ENCODE measurements around the gene ITGA5. TPM values are rescaled to one million over a fixed set of nuclear protein-coding genes. Genes with fewer than 3 reads are reported as not detected.

Gene ITGA5
- total and polyA plus RNA-seq, 9 of the 15 experiments (the other 6 are each of a cell fraction or from before 2014, with no cell fraction given): 9.1 to 82.1 (median 47.4) TPM

DNA sequence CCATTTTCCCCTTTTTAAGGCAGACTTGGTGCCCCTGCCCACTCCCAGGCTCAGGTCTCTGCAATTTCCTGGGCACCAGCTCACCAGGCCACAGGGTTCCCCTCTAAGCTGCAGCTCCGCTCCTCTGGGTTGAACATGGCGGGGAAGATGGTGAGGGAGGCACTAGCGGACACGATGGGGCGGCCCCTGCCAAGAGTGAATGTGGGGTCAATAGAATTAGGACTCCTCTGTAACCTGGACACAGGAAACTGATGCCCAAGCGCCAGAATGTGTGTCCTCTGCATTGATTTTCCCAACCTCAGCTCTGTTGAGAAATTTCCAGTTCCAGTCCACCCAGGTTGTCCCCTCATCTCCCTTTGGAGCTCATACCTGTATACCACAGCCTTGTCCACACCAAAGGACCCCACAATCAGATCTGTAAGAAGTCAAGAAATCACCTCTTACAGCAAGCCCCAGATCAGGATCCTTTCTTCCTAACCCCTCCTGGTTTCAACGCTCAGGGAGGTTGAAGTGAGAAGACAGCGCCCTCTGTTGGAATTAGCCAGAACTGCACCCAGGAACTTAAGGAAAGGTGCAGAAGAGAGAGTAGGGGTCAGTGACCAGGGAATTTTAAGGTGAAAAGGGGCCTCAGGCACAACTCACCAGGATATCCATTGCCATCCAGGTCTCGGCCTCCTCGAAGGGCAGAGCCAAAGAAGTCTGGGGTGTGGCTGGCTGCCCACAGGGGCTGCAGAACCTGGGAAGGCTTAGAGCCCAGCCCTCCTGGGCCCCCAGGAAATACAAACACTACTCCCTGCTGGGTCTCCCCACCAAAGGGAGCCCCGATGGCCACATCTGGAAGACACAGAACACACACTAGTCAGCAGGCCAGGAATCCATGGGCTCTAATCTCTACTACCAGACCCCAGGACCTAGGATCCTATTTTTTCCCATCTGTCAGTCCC, 14.7 kb downstream of the ITGA5 start (continued):
- no peak for TF ChIP-seq NKRF (IDR thresholded peaks at IDR 0.05; ENCODE audit: borderline replicate concordance)
- TF ChIP-seq, protein P1, sequence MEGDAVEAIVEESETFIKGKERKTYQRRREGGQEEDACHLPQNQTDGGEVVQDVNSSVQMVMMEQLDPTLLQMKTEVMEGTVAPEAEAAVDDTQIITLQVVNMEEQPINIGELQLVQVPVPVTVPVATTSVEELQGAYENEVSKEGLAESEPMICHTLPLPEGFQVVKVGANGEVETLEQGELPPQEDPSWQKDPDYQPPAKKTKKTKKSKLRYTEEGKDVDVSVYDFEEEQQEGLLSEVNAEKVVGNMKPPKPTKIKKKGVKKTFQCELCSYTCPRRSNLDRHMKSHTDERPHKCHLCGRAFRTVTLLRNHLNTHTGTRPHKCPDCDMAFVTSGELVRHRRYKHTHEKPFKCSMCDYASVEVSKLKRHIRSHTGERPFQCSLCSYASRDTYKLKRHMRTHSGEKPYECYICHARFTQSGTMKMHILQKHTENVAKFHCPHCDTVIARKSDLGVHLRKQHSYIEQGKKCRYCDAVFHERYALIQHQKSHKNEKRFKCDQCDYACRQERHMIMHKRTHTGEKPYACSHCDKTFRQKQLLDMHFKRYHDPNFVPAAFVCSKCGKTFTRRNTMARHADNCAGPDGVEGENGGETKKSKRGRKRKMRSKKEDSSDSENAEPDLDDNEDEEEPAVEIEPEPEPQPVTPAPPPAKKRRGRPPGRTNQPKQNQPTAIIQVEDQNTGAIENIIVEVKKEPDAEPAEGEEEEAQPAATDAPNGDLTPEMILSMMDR (IDR thresholded peaks at IDR 0.05 in 2 of 3, conservative IDR thresholded peaks at IDR 0.05 in 1 of 3; ENCODE audit: insufficient read depth in 2 of 3, low read depth in 1 of 3, low read length in 3 of 3): peak; percentile 78 to 97 (median 82)
- no peak for TF ChIP-seq ZNF280B (CRISPR knock-in tag; IDR thresholded peaks at IDR 0.05)
- no peak for TF ChIP-seq NR2F6 (CRISPR knock-in tag; IDR thresholded peaks at IDR 0.05)
- TF ChIP-seq RBM22 (IDR thresholded peaks at IDR 0.05; ENCODE audit: low read depth, low read length, poor library complexity, severe bottlenecking): no peak
- TF ChIP-seq SP1 (CRISPR knock-in tag; IDR thresholded peaks at IDR 0.05): 0 out of 2 replicates have a peak, but pooled peaks have one; percentile 17
- TF ChIP-seq TEAD1 (CRISPR knock-in tag; IDR thresholded peaks at IDR 0.05): peak in 1 of 2 experiments; percentile 35; a peak in 1 of 4 replicates
- no peak for TF ChIP-seq ZZZ3 (IDR thresholded peaks at IDR 0.05)
- TF ChIP-seq NUFIP1 (IDR thresholded peaks at IDR 0.05; ENCODE audit: partially characterized antibody): no peak
- TF ChIP-seq DNMT1 (IDR thresholded peaks at IDR 0.05): no peak
- TF ChIP-seq MAFF (IDR thresholded peaks at IDR 0.05; ENCODE audit: low read length): no peak
- TF ChIP-seq IRF1 (CRISPR knock-in tag; IDR thresholded peaks at IDR 0.05; ENCODE audit: borderline replicate concordance): no peak
- TF ChIP-seq RHOXF2B (CRISPR knock-in tag; conservative IDR thresholded peaks at IDR 0.05): no peak
- TF ChIP-seq ATF7 (IDR thresholded peaks at IDR 0.05): no peak
- TF ChIP-seq, protein P2, sequence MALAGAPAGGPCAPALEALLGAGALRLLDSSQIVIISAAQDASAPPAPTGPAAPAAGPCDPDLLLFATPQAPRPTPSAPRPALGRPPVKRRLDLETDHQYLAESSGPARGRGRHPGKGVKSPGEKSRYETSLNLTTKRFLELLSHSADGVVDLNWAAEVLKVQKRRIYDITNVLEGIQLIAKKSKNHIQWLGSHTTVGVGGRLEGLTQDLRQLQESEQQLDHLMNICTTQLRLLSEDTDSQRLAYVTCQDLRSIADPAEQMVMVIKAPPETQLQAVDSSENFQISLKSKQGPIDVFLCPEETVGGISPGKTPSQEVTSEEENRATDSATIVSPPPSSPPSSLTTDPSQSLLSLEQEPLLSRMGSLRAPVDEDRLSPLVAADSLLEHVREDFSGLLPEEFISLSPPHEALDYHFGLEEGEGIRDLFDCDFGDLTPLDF (CRISPR knock-in tag; IDR thresholded peaks at IDR 0.05): no peak
- TF ChIP-seq RAD21 (CRISPR knock-in tag; conservative IDR thresholded peaks at IDR 0.05 in 1 of 2, IDR thresholded peaks at IDR 0.05 in 1 of 2): peak; percentile 24 to 48
- TF ChIP-seq HMG20B (CRISPR knock-in tag; IDR thresholded peaks at IDR 0.05): no peak
- no peak for TF ChIP-seq KLF6 (CRISPR knock-in tag; IDR thresholded peaks at IDR 0.05; ENCODE audit: borderline replicate concordance)
- no peak for TF ChIP-seq BRD9 (IDR thresholded peaks at IDR 0.05; ENCODE audit: low read depth, partially characterized antibody)
- 0 out of 2 replicates have a peak, but pooled peaks have one; percentile 28 for TF ChIP-seq SMARCA4 (IDR thresholded peaks at IDR 0.05)
